HG02678 (cell line): ENCODE results near the gene MACROD1.

ENCODE experiments used
- ATAC-seq: cut with Tn5 transposase; IDR thresholded peaks from one replicate; pipeline ENCODE4 v1.9.1; 2021; ENCODE audit warnings: mild to moderate bottlenecking, moderate library complexity; ENCODE audit not compliant: unreplicated experiment

Gene MACROD1

GRCh38 chr11:64152841-64153691 is 12.8 kb downstream of the MACROD1 start:
- ATAC-seq: peak; percentile 63

DNA sequence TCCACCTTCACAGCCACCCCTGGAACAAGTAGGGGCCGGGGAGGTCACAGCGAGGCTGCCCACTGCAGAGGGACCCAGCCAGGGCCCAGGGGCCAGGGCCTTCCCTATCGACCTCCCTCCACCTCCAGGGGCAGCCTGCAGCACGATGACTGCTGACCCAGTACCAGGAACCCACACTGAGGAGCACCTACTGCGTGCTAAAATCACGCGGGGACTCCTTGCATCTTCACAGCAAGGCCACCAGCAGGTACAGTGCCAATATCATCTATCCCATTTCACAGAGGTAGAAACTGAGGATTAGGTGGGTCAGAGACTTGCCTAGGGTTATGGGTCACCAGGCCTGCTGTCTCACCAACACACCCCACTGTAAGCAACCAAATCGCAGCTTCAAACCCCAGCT is 14.6 kb downstream of the MACROD1 start:
- no peak for ATAC-seq

- no peak for ATAC-seq
Measured at GRCh38 chr11:64150481-64151239, 15.3 kb downstream of the MACROD1 start.

GRCh38 chr11:64150051-64150450 is 15.9 kb downstream of the MACROD1 start:
- no peak for ATAC-seq

DNA sequence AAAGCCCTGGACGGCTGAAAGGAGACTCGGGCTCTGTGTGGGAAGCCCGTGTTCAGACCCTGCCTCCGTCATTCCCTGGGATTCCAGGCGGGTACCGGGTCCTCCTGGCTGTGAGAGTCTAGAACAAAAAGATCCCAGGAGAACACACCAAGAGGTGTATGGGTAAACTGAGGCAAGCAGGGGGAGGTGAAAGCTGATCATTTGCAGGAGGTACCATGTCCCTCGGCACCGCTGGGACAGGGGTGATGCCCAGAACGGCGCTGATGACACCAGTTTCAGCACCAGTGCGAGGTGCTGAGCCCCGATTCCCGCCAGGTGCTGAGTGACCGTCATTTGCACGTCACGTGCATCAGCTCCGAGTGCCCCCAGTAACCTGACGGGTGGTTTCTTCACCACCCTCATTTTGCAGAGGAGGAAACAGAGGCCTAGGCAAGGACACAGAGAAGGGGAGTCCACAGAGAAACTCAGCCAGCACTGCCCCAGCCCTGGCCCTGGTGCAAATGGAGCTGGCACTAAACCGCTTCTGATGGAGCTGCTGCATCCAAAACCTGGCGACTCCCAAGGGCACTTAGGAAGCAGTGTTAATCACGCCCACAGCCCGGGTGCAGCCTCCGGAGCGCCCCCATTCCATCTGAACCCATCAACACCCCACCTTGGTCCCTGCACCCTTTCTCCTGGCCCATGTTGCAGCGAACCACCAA is 16.8 kb downstream of the MACROD1 start:
- no peak for ATAC-seq

GRCh38 chr11:64148226-64148916 is 17.5 kb downstream of the MACROD1 start:
- no peak for ATAC-seq

DNA sequence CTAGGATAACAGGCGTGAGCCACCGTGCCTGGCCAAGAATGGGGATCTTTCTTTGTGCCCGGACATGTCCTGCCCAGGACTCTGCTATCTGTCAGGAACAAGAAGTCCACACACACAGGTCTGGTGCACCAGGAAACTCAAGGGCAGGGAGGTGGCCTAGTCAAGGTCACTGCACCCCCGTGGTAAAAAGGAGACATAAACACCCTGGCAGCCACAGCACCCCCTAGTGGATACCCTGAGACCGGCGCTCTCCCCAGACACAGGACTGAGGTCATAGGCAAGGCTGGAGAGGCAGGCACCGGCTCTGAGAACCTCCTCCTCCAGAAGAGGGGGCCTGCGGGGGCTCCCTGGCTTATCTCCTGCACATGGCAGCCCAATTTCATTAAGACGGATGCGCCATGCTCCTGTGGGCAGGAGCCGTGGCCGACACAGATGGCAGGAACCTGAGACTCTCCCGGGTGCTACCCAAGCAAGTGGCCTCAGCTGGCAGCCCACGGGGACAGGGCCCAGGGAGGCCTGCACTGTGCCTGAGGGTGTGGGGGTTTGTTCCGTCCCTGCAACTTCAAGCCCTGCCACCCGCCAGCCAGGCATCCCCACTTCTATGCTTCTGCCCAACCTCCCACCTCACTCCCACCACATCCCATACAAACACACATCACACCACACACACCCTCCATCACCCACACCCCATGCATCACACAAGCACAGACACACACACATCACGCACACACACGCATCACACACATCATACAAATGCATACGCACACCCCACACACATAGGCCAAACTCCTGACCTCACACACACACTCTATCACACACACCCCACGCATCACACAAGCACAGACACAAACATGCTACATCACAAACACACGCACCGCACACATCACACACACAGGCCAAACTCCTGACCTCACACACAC is 19.6 kb downstream of the MACROD1 start:
- ATAC-seq: no peak

DNA sequence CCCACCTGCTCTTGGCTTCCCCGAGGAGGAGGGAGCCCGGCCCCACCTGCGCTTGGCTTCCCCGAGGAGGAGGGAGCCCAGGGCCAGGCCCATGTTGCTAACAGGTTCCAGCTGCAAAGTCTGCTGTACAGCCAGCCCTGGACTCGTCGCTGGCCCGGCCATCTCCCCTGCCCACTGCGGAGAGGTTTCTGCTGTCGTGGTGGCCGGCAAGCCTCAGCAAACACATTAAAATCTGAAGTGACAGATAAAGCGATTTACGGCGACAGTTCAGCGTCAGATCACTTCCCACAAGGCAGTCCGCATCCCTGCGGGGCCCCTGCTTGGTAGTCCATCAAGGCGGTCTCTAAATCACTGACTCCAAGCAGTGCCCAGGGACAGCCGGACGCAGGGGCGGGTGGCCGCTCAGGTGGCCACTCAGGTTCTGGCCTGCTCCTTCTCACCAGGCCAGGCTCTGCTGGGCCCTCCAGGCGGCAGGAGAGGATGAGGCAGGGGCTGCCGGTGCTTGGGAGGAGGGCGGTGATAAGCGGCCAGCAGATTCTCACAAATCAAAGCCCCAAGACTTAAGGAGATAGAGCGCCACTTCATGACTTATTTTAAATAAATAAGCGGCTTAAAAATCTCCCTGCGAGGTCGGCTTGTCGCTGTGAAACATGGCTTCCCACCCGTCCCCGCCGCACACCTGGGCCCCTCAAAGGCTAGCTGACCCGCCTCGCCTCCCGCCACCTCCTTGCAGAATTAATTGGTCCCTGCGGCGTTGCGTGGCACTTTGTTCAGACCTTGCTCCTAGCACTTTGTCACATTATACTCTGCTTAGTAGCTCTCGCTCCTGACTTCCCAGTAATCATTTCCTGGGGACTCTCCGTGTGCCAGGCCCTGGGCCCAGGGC is 21.1 kb downstream of the MACROD1 start:
- ATAC-seq: no peak

- no peak for ATAC-seq
Measured at GRCh38 chr11:64141081-64141783, 24.7 kb downstream of the MACROD1 start.

GRCh38 chr11:64140082-64140481 is 25.8 kb downstream of the MACROD1 start:
- no peak for ATAC-seq

DNA sequence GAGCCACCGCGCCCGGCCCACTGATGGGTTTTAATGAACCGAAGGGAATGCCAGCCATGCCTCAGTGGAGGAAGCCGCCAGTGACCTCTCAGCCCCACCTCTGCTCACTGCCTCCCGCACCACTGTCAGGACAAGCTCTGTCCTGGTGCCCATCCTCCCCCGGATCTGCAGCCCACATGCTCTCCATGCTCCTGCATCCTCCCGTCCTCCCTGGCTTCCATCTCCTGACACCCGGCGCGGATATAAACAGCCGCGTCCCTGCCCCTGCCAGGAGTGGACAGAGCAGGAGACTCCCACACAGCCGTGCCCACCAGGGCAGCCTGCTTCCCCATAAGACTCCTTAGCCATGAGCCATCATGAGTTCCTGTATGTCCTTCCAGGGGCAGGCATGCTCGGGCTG is 26.9 kb downstream of the MACROD1 start:
- no peak for ATAC-seq

DNA sequence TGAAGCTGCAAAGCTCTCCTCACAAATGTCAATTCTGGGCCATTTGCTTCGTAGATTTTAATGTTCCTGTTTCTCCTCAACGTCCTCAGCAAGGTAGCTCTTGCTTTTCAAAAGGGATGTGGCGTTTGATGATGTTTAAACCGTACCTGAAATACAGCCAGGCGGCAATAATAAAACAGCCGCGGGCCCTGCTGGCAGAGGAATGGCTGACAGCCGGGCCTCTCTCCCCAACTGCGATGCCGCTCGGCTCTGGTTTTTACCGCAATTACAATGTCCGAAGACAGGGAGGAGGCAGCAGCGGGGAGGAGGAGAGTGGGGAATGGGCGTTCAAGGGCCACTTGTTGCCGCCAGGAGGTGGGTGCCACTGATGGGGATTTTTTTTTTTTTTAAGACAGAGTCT is 27.5 kb downstream of the MACROD1 start:
- ATAC-seq: no peak

GRCh38 chr11:64136765-64137441 is 29.0 kb downstream of the MACROD1 start:
- ATAC-seq: no peak

DNA sequence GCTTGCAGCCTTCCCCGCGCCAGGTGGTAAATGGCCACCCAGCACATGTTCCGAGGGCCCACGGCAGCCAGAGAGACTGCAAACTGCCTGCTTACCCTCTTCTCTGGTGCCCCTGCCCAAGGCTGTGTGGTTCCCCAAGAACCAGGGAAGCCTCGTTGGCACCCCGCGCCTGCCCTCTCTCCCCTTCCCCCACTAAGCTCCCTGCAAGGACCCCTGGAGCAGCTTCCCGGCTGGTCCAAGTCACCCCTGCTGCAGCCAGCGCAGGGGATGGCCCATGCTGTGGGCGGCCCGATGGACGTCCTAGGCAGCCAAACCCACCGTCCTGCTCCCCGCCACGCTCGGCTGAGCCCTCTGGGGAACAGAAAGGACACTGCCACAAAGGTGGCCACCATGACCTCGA is 30.2 kb downstream of the MACROD1 start:
- ATAC-seq: no peak

DNA sequence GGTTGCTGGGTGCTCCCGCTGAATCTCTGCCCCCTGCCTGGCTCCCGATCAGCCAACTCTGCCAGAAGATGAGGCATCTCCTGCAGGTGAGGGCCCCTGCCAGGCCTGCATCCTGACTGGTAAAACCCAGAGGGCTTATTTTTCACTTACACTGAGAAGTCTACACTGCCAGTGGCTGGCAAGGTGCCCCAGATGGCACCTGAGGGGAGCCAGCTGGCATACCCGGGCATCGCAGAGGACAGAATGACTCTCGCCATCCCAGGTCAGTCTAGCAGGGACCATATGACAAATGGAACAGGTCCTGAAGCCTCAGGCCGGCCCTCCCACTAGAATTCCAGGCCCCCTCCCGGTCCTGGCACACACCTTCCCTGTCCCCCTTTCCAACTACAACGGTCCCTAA is 30.9 kb downstream of the MACROD1 start:
- ATAC-seq: no peak

DNA sequence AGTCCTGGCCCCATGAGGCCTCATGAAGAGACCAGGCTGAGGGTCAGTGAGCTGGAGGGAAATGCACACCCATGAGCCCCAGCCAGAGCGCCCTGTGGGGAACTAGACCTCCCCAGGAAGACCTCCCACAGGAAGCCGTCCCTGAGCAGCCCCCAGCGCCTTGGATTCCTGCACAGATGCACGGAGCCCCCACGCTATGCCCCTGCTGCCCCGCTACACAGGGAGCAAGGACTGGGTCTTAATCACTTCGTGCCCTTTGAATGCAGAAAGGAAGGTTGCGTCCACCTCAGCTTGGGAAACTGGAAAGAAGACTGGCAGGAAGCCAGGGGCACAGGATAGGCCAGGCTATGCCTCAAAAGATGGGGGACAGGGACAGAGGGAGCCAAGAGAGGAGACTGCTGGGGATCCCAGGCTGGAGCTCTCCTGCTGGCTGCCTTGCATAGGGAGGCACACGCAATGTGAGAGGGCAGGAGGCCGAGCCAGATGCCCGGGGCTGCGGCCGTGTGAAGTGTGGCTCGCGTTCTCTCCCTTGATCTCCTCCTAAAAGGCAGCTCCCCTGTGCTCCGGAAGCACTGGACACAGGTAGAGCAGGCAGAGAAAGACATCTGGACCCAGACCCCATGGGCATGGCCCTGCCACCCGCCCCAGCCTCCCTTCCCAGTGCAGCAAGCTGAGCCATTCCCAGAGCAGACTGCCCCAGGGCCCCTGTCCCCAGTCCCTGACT is 32.8 kb downstream of the MACROD1 start:
- ATAC-seq: no peak

DNA sequence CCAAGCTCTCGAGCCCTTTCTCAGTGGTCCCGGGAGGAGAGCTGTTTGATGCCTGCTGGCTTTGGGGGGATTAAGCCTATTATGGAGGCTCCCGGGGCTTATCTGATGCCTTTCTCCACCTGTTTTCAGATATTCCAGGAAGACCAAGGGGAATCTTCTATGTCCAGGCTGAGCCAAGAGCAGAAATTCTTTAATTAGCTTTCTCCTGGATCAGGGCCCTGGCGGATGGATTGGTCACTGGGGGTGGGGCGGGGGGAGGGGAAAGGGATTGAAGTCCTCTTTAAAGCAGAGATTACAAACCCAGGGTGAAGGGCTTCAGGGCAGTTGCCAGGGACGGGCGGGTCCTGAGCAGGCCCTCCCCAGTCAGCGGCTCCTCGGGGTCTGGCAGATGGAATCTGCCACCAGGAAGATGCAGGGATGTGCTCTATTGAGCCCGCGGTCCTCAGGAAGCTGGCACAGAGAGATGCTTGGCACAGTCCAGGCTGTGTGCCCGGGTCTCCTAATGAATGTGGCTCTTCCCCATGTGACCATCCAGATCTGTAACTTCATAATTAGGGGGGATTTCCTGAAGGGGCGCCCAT is 33.6 kb downstream of the MACROD1 start:
- ATAC-seq: no peak
